ENCODE measurements around the gene ENDOV.

Gene ENDOV

DNA sequence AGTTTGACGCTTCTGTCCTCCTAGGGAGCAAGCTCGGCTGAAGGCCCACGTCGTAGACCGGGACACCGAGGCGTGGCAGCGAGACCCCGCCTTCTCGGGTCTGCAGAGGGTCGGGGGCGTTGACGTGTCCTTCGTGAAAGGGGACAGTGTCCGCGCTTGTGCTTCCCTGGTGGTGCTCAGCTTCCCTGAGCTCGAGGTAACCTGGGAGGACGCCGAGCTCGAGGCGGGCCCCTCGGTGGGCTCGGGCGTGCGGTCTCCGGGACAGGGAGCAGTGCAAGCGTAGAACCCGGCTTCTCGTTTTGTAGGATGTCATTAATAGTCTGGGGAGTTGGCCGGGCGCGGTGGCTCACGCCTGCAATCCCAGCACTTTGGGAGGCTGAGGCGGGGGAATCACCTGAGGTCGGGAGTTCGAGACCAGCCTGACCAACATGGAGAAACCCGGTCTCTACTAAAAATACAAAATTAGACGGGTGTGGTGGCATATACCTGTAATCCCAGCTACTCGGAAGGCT, 715 bp downstream of the ENDOV start:
- DNase-seq, result peak in 1 of 56 donors; percentile 61

DNA sequence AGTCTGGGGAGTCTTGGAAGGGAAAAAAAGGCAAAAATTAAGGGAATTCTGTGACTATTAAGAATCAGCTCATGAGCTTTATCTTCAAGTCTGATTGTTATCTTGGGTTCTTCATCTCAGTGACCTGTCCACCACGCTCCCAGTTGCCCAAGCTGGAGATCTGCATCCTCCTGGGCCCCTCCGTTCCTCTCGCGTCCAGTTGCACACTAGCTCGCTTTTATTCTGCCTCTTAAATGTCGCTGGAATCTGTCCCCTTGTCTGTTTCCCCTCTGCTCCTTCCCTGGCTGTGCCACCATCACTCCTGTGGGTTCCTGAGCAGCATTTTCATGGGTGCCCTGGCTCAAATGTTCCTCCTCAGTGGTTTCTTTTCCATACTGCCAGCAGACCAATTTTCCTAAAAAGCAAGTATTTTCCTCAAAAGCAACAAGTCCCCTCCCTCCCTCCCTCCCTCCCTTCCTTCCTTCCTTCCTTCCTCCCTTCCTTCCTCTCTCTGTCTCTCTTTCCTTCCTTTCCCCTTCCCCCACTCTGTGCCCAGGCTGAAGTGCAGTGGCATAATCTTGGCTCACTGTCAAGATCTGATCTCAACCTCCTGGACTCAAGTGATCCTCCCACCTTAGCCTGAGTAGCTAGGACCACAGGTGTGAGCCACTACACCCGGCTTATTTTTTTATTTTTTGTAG, 1.4 kb downstream of the ENDOV start:
- no peak for DNase-seq

DNA sequence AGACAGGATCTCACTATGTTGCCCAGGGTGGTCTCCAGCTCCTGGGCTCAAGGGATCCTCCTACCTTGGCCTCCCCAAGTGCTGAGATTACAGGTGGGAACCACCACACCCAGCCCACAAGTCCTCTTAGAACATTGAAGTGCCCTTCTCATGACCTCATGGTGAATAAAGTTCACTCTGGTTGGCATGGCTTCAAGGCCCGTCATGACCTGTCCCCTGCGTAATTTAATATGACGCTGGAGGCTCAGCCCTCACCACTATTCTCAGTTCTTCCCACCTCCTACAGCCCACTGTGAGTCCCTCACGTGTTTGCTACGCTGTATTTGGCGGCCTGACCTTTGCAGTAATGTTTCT, 1.9 kb downstream of the ENDOV start:
- no peak for DNase-seq

DNA sequence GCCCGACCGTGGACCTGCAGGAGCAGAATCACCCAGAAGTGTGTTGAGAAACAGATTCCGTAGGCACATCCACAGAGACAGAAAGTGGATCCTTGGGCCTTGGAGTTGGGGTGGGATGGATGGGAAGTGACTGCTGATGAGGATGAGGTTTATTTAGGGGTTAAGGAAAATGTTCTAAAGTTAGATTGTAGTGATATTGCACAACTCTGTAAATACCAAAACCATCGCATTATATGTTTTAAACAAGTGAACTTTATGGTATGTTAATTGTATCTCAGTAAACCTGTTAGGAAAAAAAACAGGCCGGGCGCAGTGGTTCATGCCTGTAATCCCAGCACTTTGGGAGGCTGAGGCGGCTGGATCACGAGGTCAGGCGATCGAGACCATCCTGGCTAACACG, 3.6 kb downstream of the ENDOV start:
- DNase-seq, result no peak

DNA sequence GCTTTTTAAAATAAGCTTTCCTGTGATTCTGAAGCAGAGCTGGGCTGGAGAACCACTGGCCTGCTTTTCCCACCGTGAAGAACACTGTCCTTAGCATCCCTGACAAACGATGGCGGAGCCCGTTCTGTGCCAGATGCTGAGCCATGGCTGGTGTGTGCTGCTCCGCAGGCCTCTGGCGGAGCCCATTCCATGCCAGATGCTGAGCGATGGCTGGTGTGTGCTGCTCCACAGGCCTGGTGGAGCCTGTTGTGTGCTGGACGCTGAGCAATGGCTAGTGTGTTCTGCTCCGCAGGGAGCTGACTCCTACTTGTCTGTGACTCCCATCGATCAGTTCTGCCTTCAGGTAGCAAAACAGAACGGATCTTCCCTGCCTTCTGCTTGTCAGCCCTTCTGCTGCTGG, 4.3 kb downstream of the ENDOV start:
- no peak for DNase-seq

DNA sequence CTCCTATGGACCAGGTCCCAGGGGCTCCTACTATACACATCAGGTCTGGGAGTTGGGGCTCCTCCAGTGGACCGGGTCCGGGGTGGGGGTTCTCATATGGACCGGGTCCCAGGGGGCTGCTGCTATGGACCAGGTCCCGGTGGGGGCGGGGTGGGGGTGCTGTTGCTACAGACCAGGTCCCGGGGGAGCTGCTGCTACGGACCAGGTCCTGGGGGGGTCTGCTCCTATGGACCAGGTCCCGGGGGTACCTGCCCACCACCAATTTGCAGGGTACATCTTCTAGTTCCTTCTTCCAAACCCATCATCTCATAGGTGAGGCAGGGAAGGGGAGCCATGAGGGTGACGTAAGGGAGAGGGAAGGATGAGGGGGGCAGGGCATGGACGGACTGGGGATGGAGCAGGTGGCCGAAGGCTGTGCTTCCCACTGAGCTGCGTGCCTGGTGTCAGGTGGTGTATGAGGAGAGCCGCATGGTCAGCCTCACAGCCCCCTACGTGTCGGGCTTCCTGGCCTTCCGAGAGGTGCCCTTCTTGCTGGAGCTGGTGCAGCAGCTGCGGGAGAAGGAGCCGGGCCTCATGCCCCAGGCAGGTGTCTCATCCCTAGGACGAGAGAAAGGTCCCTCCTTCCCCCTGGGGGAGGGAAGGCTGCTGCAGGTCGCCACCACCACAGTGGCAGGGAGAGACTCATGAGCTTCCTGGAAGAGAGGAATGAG, 6.6 kb downstream of the ENDOV start:
- DNase-seq, result no peak

DNA sequence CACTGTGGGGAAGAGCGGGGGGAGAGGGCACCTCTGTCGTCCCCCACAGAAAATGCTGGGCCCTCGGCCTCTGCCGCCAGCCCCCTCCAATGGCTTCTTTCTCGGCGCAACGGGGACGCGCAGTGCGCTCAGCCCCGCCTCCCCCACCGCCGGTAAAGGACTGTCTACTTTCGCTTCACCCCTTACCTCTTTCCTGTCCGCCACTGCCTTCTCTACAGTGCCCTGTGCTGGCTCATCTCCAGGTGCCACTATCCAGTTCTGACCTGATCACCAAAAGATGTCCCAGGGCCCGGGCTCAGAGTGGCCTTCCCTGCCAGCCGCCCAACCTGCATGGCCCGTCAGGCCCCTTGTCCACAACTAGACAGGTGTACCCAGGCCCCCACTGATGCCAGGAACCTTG, 7.3 kb downstream of the ENDOV start:
- DNase-seq, result no peak

DNA sequence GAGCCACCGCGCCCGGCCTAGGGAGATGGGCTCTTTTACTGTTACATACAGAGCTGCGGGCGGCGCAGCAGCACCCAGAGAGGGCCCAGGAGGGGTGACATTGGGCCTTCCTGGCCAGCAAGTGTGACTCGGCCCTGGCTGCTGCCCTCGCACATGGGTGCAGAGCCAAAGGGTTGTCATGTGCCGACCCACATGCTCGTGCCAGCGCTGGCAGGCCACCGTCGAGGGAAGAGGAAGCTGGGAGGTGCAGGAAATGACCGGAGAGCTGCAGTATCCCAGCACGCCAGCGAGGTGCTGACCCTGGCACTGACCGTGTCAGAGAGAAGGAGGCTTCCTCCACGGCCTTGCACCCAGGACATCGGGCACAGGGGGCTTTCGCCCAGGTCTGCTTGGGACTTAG, 8.0 kb downstream of the ENDOV start:
- no peak for DNase-seq

DNA sequence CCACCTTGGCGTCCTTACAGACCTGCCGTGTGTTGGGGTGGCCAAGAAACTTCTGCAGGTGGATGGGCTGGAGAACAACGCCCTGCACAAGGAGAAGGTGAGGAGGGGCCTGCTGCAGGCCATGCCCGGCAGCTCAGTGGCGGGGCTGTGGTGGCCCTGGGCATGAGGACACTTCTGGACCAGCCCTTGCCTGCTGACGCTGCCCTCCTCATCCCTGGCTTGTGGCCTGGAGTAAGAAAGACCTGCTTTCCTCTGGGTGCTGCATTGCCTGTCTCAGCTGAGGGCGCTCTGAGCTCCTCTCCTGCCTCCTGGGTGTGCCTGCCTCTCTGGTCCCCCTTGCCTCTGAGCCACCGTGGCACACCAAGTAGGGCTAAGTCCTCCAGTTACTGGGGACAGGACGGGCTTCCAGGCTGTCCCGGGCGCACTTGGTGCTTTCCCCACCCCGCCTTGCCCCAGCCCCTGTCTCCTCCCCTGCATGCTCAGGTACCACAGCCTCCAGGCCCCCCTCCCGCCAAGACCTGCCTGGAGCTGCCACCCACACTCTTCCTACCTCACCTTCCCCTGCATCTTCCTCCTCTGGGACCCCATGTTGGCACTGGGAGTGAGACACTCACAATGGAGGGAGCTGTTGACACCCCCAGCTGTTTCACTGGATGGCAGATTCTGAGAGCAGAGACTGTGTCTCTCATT, 8.7 kb downstream of the ENDOV start:
- no peak for DNase-seq

DNA sequence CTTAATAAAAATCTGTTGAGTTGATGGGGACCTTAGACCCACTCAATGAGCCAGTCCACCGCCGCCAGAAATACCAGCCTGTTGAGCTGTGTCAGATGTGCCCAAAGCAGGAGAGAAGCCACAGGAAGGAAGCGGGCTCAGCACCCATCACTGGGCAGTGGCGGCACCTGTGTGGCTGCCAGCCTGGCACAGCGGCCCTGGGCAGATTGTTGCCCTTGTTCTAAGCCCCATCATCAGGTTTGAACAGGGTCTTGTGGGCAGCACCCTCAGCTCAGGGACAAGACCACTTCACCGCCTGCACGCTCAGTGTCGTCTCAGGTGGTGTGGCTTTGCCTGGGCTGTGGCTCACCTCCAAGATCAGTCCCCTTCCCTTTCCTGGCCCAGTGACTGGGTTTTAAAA, 9.3 kb downstream of the ENDOV start:
- no peak for DNase-seq

DNA sequence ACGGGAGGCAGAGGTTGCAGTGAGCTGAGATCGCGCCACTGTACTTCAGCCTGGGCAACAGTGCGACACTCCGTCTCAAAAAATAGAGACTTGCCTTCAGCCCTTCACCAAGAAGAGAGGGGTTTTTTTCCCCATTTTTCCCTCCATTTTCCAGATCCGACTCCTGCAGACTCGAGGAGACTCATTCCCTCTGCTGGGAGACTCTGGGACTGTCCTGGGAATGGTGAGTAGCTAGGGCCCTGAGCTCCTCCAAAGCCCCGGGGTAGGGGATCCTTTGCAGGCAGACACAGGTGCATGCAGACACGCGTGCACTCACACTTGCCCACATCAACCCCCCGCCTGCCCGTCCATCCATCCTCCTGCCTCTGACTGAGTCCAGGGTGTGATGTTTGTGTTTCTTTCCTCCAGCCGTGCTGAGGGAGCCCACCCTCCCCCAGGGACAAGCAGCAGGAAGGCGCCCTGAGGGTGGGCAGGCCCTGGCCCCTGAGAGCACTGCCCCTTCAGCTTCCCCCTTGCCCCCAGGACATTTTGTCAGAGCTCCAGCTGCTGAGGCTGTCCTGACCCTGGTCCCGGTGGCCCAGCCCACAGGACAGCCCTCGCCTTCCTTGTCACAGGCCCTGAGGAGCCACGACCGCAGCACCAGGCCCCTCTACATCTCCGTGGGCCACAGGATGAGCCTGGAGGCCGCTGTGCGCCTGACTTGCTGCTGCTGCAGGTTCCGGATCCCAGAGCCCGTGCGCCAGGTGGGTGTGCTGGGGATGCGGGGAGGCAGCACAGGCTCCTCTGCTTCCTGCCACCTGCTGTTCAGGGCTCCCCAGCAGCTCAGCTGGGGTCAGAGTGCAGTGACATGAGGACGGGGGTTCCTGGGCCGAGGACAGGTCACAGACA, 10.2 kb downstream of the ENDOV start:
- DNase-seq, result no peak

DNA sequence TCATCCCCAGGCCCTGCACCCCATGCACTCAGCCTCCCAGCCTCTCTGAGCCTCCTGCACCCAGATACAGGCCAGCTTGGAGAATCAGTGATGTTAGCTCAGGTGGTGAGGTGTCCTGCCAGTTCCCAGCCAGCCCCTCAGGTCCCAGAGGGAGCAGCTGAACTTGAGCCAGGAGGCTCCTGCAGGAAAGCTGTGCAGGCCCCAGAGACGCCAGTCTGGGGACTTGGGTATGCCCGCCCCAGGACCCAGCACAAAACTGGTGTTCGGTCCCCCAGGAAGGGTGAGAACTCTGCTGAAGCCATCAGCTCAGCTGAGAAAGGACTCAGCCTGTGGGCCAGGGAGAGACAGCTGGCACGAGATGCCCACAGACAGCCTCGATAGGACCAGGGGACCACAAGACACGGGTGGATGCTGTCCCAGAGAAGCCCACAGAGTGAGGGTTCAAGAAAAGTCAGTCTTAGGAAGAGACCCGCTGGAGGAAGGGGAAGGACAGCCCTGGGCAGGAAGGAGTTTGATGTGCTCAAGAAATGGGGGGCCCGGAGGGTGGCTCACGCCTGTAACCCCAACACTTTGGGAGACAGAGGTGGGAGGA, 11.0 kb downstream of the ENDOV start:
- no peak for DNase-seq

DNA sequence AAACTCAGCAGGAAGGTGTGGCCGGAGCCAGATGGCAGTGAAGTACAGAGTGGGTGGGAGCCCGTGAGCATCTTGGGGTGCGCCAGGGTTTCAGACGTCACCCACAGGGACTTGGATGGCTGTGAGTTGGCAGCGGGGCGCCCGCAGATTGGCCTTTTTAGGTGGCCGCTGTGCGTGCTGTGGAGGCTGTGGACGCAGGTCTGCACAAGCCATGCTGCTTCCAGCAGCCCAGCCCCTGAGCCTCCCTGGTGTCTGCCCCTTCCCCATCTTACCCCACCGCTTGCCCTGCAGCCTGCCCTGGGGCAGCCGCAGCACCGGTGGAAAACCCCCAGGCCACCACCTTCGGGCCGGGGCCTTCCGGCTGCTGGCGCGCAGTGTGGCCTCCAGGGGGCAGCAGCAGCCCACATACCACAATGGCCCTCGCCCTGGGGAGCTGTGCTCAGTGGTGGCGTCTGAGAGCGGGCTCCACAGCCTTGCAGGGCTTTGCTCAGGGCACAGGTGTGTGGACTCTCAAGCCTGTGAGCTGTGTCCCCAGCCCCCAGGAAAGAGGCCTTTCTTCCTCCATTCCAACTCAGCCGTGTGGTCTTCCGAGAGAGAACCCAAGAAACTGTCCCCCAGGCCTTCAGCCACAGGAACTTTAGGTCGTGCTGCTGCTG, 11.8 kb downstream of the ENDOV start:
- DNase-seq, result peak in 48 of 56 donors; percentile 12 to 79 (median 44)

DNA sequence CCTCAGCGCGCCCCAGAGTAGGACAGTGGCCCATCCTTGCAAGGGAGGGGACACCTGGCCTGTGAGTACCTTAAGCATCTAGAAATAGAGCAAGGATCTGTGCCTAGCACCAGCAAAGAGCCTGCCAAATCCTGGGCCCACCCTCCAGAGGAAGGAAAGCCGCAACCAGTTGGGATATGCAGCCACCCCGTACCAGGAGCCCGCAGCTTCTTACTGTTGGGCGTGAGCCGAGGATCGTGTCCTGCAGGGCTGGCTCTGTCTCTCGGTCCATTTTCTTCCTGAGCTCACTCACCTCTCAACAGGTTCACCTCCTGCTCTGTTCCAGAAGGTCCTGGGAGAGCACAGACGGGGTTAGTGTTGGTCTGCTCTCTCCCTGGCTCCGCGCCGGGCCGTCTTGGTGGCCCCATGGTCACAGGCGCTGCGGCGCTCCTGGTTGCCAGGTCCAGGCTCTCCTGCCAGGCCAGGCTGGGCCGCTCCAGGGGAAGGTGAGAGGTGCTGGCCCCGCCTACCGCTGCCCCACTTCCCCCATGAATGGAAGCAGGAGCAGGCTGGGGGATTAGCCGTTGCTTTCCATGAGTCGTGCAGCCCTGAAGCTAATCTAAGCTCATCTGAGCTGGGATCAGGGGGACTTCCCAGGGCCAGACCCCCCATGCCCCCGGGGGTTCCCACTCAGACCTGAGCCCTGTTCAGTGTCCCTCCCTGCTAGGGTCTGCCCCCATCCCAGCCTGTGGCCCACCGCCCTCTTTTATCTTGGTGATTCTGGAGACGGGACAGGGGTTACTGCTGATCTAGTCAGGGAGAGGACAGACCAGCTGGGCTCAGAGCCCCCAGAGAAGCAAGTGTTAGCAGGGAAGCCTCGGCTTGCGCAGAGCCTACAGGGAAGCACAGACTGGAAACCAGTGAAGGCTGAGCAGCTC, 12.7 kb downstream of the ENDOV start:
- DNase-seq, result no peak

DNA sequence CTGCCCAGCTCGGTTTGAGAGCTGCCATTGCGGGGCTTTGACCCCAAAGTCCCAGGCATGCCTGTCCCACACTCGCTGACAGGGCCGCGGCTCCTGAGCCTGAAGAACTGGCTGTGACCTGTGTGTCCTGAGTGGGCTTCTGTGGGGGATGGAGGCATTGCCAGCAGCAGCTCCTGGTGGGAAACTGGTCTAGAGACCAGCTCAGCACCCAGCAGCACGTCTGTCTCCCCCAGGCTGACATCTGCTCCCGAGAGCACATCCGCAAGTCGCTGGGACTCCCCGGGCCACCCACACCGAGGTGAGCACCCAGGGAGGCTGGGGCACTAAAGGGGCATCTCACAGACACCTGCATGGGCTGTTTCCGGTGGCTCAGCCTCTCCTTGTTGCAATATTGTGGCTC, 13.4 kb downstream of the ENDOV start:
- no peak for DNase-seq

DNA sequence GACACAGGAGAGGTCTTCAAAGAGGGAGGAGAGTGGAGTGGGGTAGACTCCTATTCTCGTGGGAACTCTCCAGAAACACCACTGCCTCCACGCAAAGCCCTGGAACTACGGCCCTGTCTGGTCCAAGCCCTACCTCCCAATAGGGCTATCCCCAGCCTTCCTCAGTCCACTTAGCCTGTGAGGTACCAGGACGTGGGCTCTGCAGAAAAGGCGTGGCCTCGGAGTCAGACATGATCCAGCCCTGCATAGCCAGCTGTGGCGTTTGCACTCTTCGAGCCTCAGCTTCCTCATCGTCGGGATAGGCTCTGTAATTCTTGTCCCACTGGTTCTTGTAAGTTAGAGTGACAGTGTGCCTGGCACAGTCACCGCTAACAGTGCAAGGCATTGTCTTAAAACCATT, 13.8 kb downstream of the ENDOV start:
- DNase-seq, result no peak

DNA sequence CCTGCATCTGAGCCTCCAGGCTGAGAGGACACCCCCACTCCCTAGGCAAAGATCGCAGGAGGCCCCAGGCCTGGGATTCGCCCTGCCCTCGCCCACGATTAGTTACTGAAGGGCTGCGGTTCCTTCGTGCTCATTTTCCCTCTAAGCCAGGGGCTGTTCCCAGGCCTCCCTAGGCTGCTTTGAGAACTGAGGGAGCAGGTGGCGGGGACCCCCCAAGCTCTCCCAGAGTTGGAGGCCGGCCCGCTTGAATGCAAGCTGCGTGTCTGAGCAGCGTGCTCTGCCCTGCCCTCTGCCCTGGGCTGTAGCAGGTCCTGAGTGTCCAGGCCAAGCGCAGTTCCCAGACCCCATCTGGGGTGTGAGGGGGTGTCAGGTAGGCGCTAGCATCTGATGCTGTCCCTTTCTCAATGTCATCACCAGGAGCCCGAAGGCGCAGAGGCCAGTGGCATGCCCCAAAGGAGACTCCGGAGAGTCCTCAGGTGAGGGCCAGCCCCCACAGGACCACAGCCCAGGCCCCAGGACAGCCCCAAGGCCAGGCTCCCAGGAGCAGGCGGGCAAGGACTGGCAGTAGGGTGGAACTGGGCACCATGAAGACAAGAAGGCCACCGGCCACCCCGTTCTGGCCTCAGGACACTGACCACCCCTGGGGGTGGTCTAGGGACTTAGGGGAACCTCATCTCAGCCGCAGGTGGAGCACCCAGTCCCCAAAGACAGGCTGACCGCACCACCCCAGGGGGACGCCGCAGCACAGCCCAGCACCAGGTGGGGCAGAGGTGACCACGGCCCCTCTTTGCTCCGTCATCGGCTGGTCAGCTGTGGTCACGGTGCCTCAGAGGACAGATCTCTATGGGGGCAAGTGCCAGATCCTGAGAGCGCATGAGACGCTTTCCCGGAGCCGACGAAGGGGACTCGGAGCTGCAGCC, 14.6 kb downstream of the ENDOV start:
- no peak for DNase-seq
